ENCODE measurements around the gene RIMS4.
"Not testable (repeated sequence)": the region's sequence is repeated elsewhere in the genome, so short reads cannot be mapped to it uniquely, and the experiment has no call there.

Gene RIMS4

GRCh38 chr20:44780226-44780625, 30.1 kb downstream of the RIMS4 start:
- no peaks in the 10 kb centered on the region for H3K4me1 ChIP-seq (ENCODE audit: insufficient read depth, low read length)
- H2AFZ ChIP-seq (ENCODE audit: low read depth, low read length), result no peak overlapping the region
- H3K27me3 ChIP-seq (ENCODE audit: insufficient read depth, low read length), result no peaks in the 10 kb centered on the region
- no peaks in the 10 kb centered on the region for H3K36me3 ChIP-seq (ENCODE audit: insufficient read depth, low read length)
- no peak overlapping the region for H3K4me3 ChIP-seq (ENCODE audit: low read length)
- no peaks in the 10 kb centered on the region for H3K9me3 ChIP-seq (ENCODE audit: low read length)

GRCh38 chr20:44776980-44777379, 33.4 kb downstream of the RIMS4 start:
- Histone ChIP-seq H3K4me3 (ENCODE audit: low read length) (no peak overlapping the region), H2AFZ (ENCODE audit: low read depth, low read length) (no peak overlapping the region), H3K9me3 (ENCODE audit: low read length) (no peaks in the 10 kb centered on the region), H3K36me3 (ENCODE audit: insufficient read depth, low read length) (no peaks in the 10 kb centered on the region), H3K27me3 (ENCODE audit: insufficient read depth, low read length) (no peaks in the 10 kb centered on the region), H3K4me1 (ENCODE audit: insufficient read depth, low read length) (no peaks in the 10 kb centered on the region)

DNA sequence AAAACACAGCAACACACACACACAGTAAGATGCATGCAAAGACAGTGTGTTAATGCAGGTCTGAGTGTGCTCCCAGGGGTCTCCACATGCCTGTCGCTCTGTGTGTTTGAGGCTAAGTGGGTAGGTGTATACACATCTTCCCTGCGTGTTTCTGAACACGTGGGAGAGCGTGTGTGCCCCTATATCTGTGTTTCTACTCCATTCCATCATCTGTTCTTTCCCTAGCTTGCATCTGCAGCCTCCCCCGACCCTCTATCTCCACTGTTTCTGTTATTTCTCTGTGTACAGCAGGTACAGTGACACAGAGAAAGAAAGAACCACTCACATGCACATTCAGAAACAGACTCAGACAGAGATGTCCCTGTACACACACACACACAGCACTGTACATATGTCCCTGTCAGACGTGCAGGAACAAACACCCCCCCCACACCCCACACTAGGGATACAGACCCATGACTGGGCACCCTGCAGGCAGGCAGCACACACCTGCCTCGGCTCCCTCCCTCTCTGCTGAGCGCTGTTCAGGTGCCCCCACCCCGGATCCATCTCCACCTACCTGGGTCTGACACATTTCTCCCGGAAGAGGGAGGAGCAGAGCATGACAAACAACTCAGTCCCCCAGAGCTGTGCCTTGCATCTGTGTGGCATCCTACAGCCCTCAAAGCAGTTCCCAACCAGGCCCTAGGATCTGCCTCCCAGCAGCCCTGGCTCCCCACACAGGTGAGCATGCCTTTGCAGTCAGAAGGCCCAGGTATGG, 37.1 kb downstream of the RIMS4 start:
- H3K27me3 ChIP-seq (ENCODE audit: insufficient read depth, low read length), result no peaks in the 10 kb centered on the region
- H3K4me3 ChIP-seq (ENCODE audit: low read length), result no peak overlapping the region
- no peaks in the 10 kb centered on the region for H3K4me1 ChIP-seq (ENCODE audit: insufficient read depth, low read length)

DNA sequence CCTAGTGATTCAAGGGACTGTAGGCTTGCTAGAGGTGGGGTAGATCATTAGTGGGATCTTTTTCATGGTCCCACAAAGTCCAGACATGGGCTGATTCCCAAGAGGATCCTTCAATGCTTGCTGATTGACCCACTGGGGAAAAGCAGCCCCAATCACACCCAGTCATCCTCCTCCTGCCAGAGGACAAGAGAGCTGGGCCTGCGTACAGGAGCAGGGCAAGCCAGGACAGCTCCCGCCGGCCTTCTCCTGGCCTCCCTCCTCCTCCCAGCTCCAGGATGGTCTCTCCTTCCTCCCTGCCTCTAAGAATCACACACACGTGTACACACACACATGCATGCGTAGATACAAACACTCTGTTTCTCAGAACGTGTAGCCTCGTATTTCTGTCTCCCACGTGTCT, 37.7 kb downstream of the RIMS4 start:
- Histone ChIP-seq H3K9me3 (ENCODE audit: low read length) (no peaks in the 10 kb centered on the region), H2AFZ (ENCODE audit: low read depth, low read length) (no peak overlapping the region), H3K4me3 (ENCODE audit: low read length) (no peak overlapping the region), H3K4me1 (ENCODE audit: insufficient read depth, low read length) (no peaks in the 10 kb centered on the region), H3K27me3 (ENCODE audit: insufficient read depth, low read length) (no peaks in the 10 kb centered on the region), H3K36me3 (ENCODE audit: insufficient read depth, low read length) (no peaks in the 10 kb centered on the region)

More for the DNA sequence above, 37.1 kb downstream of the RIMS4 start:
- Histone ChIP-seq H3K9me3 (ENCODE audit: low read length) (no peaks in the 10 kb centered on the region), H3K36me3 (ENCODE audit: insufficient read depth, low read length) (no peaks in the 10 kb centered on the region), H2AFZ (ENCODE audit: low read depth, low read length) (no peak overlapping the region)

GRCh38 chr20:44771172-44771535, 39.2 kb downstream of the RIMS4 start:
- Histone ChIP-seq H3K4me1 (ENCODE audit: insufficient read depth, low read length) (no peaks in the 10 kb centered on the region), H3K9me3 (ENCODE audit: low read length) (no peaks in the 10 kb centered on the region), H3K27me3 (ENCODE audit: insufficient read depth, low read length) (no peaks in the 10 kb centered on the region), H3K4me3 (ENCODE audit: low read length) (no peak overlapping the region), H3K36me3 (ENCODE audit: insufficient read depth, low read length) (no peaks in the 10 kb centered on the region), H2AFZ (ENCODE audit: low read depth, low read length) (no peak overlapping the region)

DNA sequence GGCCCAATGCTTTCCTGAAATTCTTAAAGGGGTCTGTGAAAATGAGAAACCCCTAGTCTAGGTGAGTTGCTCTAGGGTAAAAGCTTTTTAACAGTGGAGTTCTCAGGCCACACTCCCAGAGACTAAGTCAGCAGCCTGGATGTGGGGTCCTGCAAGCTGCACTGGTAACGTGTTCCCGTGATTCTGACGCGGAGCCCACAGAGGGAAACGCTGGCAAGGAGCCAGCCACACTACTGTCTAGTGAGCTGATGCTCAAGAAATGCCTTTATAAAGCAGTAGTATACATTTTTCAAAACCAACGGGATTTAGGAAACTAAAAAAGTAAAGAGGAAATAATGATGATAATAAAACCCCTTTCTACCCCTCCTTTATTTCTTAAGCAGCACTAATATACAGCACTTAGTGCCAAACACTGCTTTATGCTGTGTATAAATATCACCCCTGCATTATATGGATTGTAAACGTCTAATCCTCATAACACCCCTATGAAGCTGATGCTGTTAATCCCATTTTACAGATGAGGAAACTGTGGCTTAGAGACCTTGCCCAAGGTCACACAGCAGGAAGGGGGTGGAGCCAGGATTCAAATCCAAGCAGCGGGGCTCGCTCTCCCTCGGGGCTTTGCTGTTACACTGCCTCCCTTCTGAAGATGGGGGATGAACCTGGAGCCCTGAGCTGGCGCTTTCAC, 39.7 kb downstream of the RIMS4 start:
- H3K4me3 ChIP-seq (ENCODE audit: low read length), result no peak overlapping the region
- H2AFZ ChIP-seq (ENCODE audit: low read depth, low read length), result no peak overlapping the region
- H3K36me3 ChIP-seq (ENCODE audit: insufficient read depth, low read length), result no peaks in the 10 kb centered on the region
- no peaks in the 10 kb centered on the region for H3K4me1 ChIP-seq (ENCODE audit: insufficient read depth, low read length)
- no peaks in the 10 kb centered on the region for H3K9me3 ChIP-seq (ENCODE audit: low read length)
- no peaks in the 10 kb centered on the region for H3K27me3 ChIP-seq (ENCODE audit: insufficient read depth, low read length)

DNA sequence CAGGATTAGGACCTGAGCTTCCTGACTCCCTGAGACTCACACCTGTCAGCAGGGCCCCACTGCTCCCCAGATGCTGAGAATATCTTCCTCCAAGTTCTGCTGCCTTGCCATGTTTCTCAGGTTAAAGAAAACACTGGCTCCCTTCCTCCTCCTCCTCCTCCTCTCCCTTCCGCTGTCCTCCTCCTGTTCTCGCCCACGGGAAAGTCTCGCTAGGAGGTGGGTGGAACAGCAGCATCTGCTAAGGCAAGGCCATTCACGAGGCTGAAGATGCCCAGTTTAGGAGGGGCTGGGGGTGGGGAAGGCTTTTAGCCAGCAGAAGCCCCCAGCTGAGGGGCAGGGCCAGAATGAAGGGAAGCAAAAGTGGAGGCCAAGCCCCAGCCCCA, 40.9 kb downstream of the RIMS4 start:
- no peaks in the 10 kb centered on the region for H3K9me3 ChIP-seq (ENCODE audit: low read length)
- H3K27me3 ChIP-seq (ENCODE audit: insufficient read depth, low read length), result no peaks in the 10 kb centered on the region
- H3K4me1 ChIP-seq (ENCODE audit: insufficient read depth, low read length), result no peaks in the 10 kb centered on the region
- H3K36me3 ChIP-seq (ENCODE audit: insufficient read depth, low read length), result no peaks in the 10 kb centered on the region
- H3K4me3 ChIP-seq (ENCODE audit: low read length), result no peak overlapping the region
- no peak overlapping the region for H2AFZ ChIP-seq (ENCODE audit: low read depth, low read length)

DNA sequence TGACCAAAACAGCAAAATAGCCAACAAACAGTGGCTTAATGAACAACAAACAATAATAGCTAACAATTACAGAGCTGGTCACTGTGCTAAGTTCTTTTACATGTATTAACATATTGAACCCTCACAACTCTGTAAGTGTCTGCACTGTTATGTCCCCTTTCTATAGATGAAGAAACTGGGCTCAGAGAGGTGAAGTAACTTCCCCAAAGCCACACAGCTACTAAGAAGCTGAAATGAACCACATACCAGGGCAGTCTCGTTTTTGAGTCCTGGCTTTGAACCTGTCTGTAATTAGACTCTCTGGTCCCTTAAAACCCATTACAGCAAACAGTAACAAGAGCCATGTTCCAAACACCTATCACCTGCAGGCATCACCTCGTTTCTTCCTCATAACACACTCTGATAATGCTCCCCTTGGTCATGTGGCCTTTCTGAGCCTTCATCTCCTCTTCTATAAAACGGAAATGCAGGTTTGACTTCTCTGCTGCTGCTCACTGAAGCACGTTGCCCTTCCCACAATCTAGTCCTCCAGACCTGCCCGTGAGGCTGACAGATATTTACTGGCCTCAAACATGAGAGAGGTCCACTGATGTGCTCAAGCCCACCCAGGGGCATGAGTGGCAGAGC, 41.4 kb downstream of the RIMS4 start:
- Histone ChIP-seq H2AFZ (ENCODE audit: low read depth, low read length) (no peak overlapping the region), H3K27me3 (ENCODE audit: insufficient read depth, low read length) (no peaks in the 10 kb centered on the region), H3K36me3 (ENCODE audit: insufficient read depth, low read length) (no peaks in the 10 kb centered on the region), H3K9me3 (ENCODE audit: low read length) (no peaks in the 10 kb centered on the region), H3K4me1 (ENCODE audit: insufficient read depth, low read length) (no peaks in the 10 kb centered on the region), H3K4me3 (ENCODE audit: low read length) (no peak overlapping the region)

DNA sequence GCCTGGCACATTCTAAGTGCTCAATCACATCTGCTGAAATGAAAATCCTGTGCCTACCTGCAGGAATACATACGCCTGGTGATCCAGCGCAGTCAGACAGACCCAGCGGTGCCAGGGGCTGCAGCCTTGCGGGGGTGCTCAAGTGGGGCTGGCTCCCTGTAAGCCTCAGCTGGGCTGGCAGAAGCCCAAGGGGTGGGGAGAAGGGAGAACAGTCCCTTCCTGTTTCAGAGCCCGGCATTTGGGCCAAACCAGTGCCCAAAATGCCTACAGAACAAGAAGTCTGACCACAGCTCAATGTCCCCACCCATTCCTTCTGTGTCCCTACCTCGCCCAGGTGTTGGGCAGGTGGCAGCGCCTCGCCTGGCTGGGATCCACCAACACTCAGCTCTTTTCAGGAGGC, 42.1 kb downstream of the RIMS4 start:
- H3K9me3 ChIP-seq (ENCODE audit: low read length), result no peaks in the 10 kb centered on the region
- H2AFZ ChIP-seq (ENCODE audit: low read depth, low read length), result no peak overlapping the region
- no peaks in the 10 kb centered on the region for H3K27me3 ChIP-seq (ENCODE audit: insufficient read depth, low read length)
- H3K4me1 ChIP-seq (ENCODE audit: insufficient read depth, low read length), result no peaks in the 10 kb centered on the region
- H3K4me3 ChIP-seq (ENCODE audit: low read length), result no peak overlapping the region
- H3K36me3 ChIP-seq (ENCODE audit: insufficient read depth, low read length), result no peaks in the 10 kb centered on the region

- H3K27me3 ChIP-seq (ENCODE audit: insufficient read depth, low read length), result no peaks in the 10 kb centered on the region
- peaks cover 4% of the 10 kb centered on the region for H3K4me1 ChIP-seq (ENCODE audit: insufficient read depth, low read length)
- H3K9me3 ChIP-seq (ENCODE audit: low read length), result no peaks in the 10 kb centered on the region
- H3K36me3 ChIP-seq (ENCODE audit: insufficient read depth, low read length), result no peaks in the 10 kb centered on the region
- H3K4me3 ChIP-seq (ENCODE audit: low read length), result no peak overlapping the region
- H2AFZ ChIP-seq (ENCODE audit: low read depth, low read length), result no peak overlapping the region
These were observed 44.5 kb downstream of the RIMS4 start for GRCh38 chr20:44765701-44766347.

DNA sequence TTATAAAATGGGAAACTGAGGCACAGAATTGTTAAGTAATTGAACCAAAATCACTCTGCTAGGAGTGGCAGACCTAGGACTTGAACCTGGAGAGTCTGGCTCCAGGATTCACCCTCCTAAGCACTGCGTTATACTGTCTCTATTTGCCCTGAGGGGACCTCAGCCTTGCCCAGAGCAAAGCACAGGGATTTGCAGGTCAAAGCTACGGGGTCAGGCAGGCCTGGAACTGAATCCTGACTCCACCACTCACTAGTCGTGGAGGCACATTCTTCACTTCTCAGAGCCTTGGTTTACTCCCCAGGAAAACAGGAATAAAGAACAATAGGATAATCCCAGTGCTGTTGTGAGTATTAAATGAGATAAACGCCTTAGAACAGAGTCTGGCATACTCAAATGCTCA, 45.3 kb downstream of the RIMS4 start:
- H2AFZ ChIP-seq (ENCODE audit: low read depth, low read length), result no peak overlapping the region
- no peaks in the 10 kb centered on the region for H3K36me3 ChIP-seq (ENCODE audit: insufficient read depth, low read length)
- H3K4me1 ChIP-seq (ENCODE audit: insufficient read depth, low read length), result peaks cover 4% of the 10 kb centered on the region
- H3K27me3 ChIP-seq (ENCODE audit: insufficient read depth, low read length), result no peaks in the 10 kb centered on the region
- no peaks in the 10 kb centered on the region for H3K9me3 ChIP-seq (ENCODE audit: low read length)
- H3K4me3 ChIP-seq (ENCODE audit: low read length), result no peak overlapping the region

GRCh38 chr20:44763798-44764197, 46.5 kb downstream of the RIMS4 start:
- H3K9me3 ChIP-seq (ENCODE audit: low read length); H3K27me3 ChIP-seq (ENCODE audit: insufficient read depth, low read length); H3K4me3 ChIP-seq (ENCODE audit: low read length); H3K4me1 ChIP-seq (ENCODE audit: insufficient read depth, low read length); H2AFZ ChIP-seq (ENCODE audit: low read depth, low read length); H3K36me3 ChIP-seq (ENCODE audit: insufficient read depth, low read length): not testable (repeated sequence)

DNA sequence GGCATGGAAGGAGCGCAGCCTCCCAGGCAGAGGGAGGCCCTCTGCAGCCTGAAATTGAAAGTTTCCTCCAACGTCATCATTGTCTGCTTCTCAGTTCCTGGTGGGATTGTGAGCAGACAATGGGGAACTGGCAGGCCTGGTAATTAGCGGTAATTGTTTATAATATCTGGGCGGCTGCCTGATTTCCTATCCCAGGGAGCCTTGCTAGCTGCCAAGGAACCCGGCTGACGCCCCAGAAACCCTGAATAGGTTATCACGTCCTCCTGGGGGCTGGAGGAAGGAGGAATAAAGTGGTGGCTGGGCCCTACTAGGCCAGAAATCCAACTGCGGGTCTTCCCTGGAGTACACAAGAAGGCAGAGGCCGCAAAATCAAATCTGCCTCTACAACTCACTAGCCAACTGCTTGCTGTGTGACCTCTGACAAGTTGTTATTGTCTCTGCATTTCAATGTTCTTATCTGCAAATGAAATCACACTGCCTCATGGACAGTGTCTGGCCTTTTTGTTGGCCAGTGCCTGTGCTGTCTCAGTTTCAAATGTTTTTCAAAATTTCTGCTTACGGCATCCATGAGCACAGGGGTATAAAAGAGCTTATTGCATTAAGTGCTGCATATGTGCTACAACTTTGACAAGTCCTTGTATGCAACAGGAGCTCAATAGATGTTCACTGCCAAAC, 47.7 kb downstream of the RIMS4 start:
- no peak overlapping the region for H3K4me3 ChIP-seq (ENCODE audit: low read length)
- peaks cover 4% of the 10 kb centered on the region for H3K4me1 ChIP-seq (ENCODE audit: insufficient read depth, low read length)
- no peaks in the 10 kb centered on the region for H3K27me3 ChIP-seq (ENCODE audit: insufficient read depth, low read length)
- no peaks in the 10 kb centered on the region for H3K36me3 ChIP-seq (ENCODE audit: insufficient read depth, low read length)
- H2AFZ ChIP-seq (ENCODE audit: low read depth, low read length), result no peak overlapping the region
- H3K9me3 ChIP-seq (ENCODE audit: low read length), result no peaks in the 10 kb centered on the region

All from neuron (in vitro differentiated cells).